Right lobe of liver (tissue), 4 donors: ENCODE data around the gene PRKCA.

Experiments
- POLR2A ChIP-seq: fragments of 450-650 bp; IDR thresholded peaks from one replicate; pipeline ENCODE4 v1.6.1; 2017; ENCODE audit warnings: antibody characterized with exemption, mild to moderate bottlenecking
- TF ChIP-seq, protein P1 (sequence below), 4 donors: fragments of 200-600 bp in 3 of 4; fragments of 450-650 bp in 1 of 4; IDR thresholded peaks; one replicate each; pipeline versions ENCODE4 v1.5.1 to v1.8.0; 2016 to 2022; ENCODE audit warnings: antibody characterized with exemption in 4 of 4, mild to moderate bottlenecking in 2 of 4
- donor health status: DM: no; HTN: no; CAD: no.
- donor health status: DM: no; HTN: no; CAD: no.
- donor health status: DM: no; HTN: yes; CAD: no.

DNA sequence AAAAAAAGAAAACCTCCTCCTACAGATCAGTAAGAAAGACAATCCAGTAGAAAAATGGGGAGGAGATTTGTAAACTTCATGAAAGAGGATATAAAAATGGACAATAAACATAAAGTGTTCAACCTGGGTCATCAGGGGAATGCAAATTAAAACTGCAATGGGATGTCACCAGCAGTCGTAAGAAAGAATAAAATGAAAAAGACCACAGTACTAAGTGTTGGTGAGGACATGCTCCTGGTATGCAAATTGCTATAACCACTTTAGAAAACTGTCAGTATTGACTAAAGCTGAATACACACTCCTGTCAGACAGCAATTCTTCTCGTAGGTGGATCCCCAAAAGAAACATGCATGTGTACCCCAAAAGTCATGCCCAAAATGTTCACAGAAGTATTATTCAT is 267.2 kb downstream of the PRKCA start:
- TF ChIP-seq, protein P1, sequence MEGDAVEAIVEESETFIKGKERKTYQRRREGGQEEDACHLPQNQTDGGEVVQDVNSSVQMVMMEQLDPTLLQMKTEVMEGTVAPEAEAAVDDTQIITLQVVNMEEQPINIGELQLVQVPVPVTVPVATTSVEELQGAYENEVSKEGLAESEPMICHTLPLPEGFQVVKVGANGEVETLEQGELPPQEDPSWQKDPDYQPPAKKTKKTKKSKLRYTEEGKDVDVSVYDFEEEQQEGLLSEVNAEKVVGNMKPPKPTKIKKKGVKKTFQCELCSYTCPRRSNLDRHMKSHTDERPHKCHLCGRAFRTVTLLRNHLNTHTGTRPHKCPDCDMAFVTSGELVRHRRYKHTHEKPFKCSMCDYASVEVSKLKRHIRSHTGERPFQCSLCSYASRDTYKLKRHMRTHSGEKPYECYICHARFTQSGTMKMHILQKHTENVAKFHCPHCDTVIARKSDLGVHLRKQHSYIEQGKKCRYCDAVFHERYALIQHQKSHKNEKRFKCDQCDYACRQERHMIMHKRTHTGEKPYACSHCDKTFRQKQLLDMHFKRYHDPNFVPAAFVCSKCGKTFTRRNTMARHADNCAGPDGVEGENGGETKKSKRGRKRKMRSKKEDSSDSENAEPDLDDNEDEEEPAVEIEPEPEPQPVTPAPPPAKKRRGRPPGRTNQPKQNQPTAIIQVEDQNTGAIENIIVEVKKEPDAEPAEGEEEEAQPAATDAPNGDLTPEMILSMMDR (IDR thresholded peaks at IDR 0.05): no peak
- TF ChIP-seq POLR2A: no peak
